Femur (tissue), 1 donor: ENCODE results near the gene STUM.

ENCODE experiments used
- DNase-seq: peaks from one replicate; pipeline ENCODE4 v3.0.0-alpha.2; 2017

The STUM gene

GRCh38 chr1:226563666-226564065 lies 15.1 kb downstream of the STUM start:
- DNase-seq = no peak

- no peak for DNase-seq
These were observed 16.9 kb downstream of the STUM start for GRCh38 chr1:226565476-226565875.

GRCh38 chr1:226566234-226566633 lies 17.7 kb downstream of the STUM start:
- no peak for DNase-seq

GRCh38 chr1:226566760-226567159 lies 18.2 kb downstream of the STUM start:
- DNase-seq = no peak

- DNase-seq = peak; percentile 70
These were observed 19.7 kb downstream of the STUM start for GRCh38 chr1:226568077-226568831.

- DNase-seq = no peak
These were observed 20.6 kb downstream of the STUM start for GRCh38 chr1:226568975-226569741.

GRCh38 chr1:226569879-226570547 lies 21.4 kb downstream of the STUM start:
- no peak for DNase-seq

- DNase-seq = no peak
These were observed 23.3 kb downstream of the STUM start for GRCh38 chr1:226571893-226572292.

GRCh38 chr1:226572325-226572726 lies 23.8 kb downstream of the STUM start:
- no peak for DNase-seq

- no peak for DNase-seq
These were observed 25.5 kb downstream of the STUM start for GRCh38 chr1:226574044-226574443.

- no peak for DNase-seq
These were observed 26.2 kb downstream of the STUM start for GRCh38 chr1:226574591-226575435.

GRCh38 chr1:226575436-226575720 lies 26.8 kb downstream of the STUM start:
- no peak for DNase-seq

GRCh38 chr1:226575739-226576378 lies 27.3 kb downstream of the STUM start:
- DNase-seq = no peak

GRCh38 chr1:226576601-226577000 lies 28.0 kb downstream of the STUM start:
- DNase-seq = no peak

GRCh38 chr1:226577401-226578180 lies 29.0 kb downstream of the STUM start:
- no peak for DNase-seq

- DNase-seq = no peak
These were observed 30.5 kb downstream of the STUM start for GRCh38 chr1:226578946-226579578.

- DNase-seq = no peak
These were observed 31.3 kb downstream of the STUM start for GRCh38 chr1:226579781-226580323.

- no peak for DNase-seq
These were observed 32.2 kb downstream of the STUM start for GRCh38 chr1:226580625-226581270.

- no peak for DNase-seq
These were observed 33.2 kb downstream of the STUM start for GRCh38 chr1:226581650-226582330.

GRCh38 chr1:226582966-226583365 lies 34.4 kb downstream of the STUM start:
- no peak for DNase-seq
